GM21576 (cell line): ENCODE data around the gene PTPRN2.

ENCODE experiments used
- ATAC-seq: cut with Tn5 transposase; IDR thresholded peaks from one replicate; pipeline ENCODE4 v1.9.1; 2021; ENCODE audit warnings: mild to moderate bottlenecking, moderate library complexity; ENCODE audit not compliant: unreplicated experiment

The PTPRN2 gene

GRCh38 chr7:158093156-158093796 is 494.3 kb downstream of the PTPRN2 start:
- no peak for ATAC-seq

GRCh38 chr7:158087196-158087595 is 500.4 kb downstream of the PTPRN2 start:
- no peak for ATAC-seq

- ATAC-seq, result no peak
Observed at GRCh38 chr7:158085741-158086695, 501.6 kb downstream of the PTPRN2 start.

GRCh38 chr7:158084555-158084954 is 503.1 kb downstream of the PTPRN2 start:
- no peak for ATAC-seq

GRCh38 chr7:158083526-158084310 is 503.9 kb downstream of the PTPRN2 start:
- no peak for ATAC-seq

GRCh38 chr7:158082761-158083160 is 504.9 kb downstream of the PTPRN2 start:
- ATAC-seq, result no peak

- no peak for ATAC-seq
Observed at GRCh38 chr7:158080899-158081445, 506.7 kb downstream of the PTPRN2 start.

GRCh38 chr7:158077934-158078910 is 509.4 kb downstream of the PTPRN2 start:
- no peak for ATAC-seq

GRCh38 chr7:158077151-158077840 is 510.3 kb downstream of the PTPRN2 start:
- ATAC-seq, result no peak

GRCh38 chr7:158076656-158077055 is 511.0 kb downstream of the PTPRN2 start:
- ATAC-seq, result no peak

GRCh38 chr7:158076215-158076614 is 511.4 kb downstream of the PTPRN2 start:
- ATAC-seq, result no peak

GRCh38 chr7:158075633-158076001 is 512.0 kb downstream of the PTPRN2 start:
- ATAC-seq, result no peak

GRCh38 chr7:158074896-158075632 is 512.6 kb downstream of the PTPRN2 start:
- no peak for ATAC-seq

- ATAC-seq, result no peak
Observed at GRCh38 chr7:158073845-158074840, 513.5 kb downstream of the PTPRN2 start.

- no peak for ATAC-seq
Observed at GRCh38 chr7:158072991-158073730, 514.5 kb downstream of the PTPRN2 start.

- ATAC-seq, result no peak
Observed at GRCh38 chr7:158070222-158070920, 517.3 kb downstream of the PTPRN2 start.
